PC-3 (cell line): Measurements from ENCODE around the gene VAPA. TPM values are rescaled to one million over a fixed set of nuclear protein-coding genes. Genes with fewer than 3 reads are reported as not detected.
"Not testable (repeated sequence)": the region's sequence is repeated elsewhere in the genome, so short reads cannot be mapped to it uniquely, and the experiment has no call there.

Experiments
- ATAC-seq: fragments of 200-7000 bp; cut with Tn5 transposase; 2 replicates; pipeline ENCODE4 v1.9.1; 2020; ENCODE audit warnings: mild to moderate bottlenecking, moderate library complexity
- BruUV-seq: library from RNA; stranded (reverse); fragments of 400-500 nt; replicated peaks from 2 replicates; lab custom pipeline; 2021; lab: Mats Ljungman, UMichigan
- CTCF ChIA-PET: fragments of 300-600 bp; sonication (Branson Sonifier 250); formaldehyde crosslinking; loops from one replicate; lab custom pipeline; 2022; ENCODE audit warnings: antibody characterized with exemption; lab: Charles Lee
- POLR2A ChIA-PET: fragments of 300-600 bp; sonication (Branson Sonifier 250); formaldehyde crosslinking; loops from one replicate; lab custom pipeline; 2022; ENCODE audit warnings: antibody characterized with exemption; ENCODE audit not compliant: unreplicated experiment; lab: Charles Lee
- DNase-seq: peaks from one replicate; pipeline ENCODE4 v3.0.0-alpha.2; 2015
- H2AFZ ChIP-seq: fragments of 300-600 bp; sonication (generic); 2 replicates; pipeline ENCODE4 v1.6.0; 2016; ENCODE audit warnings: antibody characterized with exemption, low read length
- H3F3A ChIP-seq: fragments of 300-600 bp; sonication (generic); one replicate; pipeline ENCODE4 v1.6.0; 2017; ENCODE audit warnings: antibody characterized with exemption, low read length, control low read depth, mild to moderate bottlenecking; ENCODE audit not compliant: unreplicated experiment
- H3K27ac ChIP-seq: fragments of 300-600 bp; sonication (generic); 2 replicates; pipeline ENCODE4 v1.5.1; 2016; ENCODE audit warnings: mild to moderate bottlenecking, low read length
- H3K27me3 ChIP-seq: fragments of 300-600 bp; sonication (generic); 2 replicates; pipeline ENCODE4 v1.6.1; 2016; ENCODE audit warnings: low read length, mixed read lengths
- H3K36me3 ChIP-seq: fragments of 300-600 bp; sonication (generic); 2 replicates; pipeline ENCODE4 v1.6.1; 2016; ENCODE audit warnings: low read depth, mixed run types, low read length, mixed read lengths
- H3K4me1 ChIP-seq: fragments of 300-600 bp; sonication (generic); 2 replicates; pipeline ENCODE4 v1.5.1; 2016; ENCODE audit warnings: low read length; ENCODE audit not compliant: insufficient read depth
- H3K4me2 ChIP-seq: fragments of 300-600 bp; sonication (generic); 2 replicates; pipeline ENCODE4 v1.6.0; 2016; ENCODE audit warnings: low read length
- H3K4me3 ChIP-seq: fragments of 300-600 bp; sonication (generic); 2 replicates; pipeline ENCODE4 v1.5.1; 2016; ENCODE audit warnings: mild to moderate bottlenecking, low read length, mixed read lengths
- H3K79me2 ChIP-seq: fragments of 300-600 bp; sonication (generic); 2 replicates; pipeline ENCODE4 v1.6.1; 2017; ENCODE audit warnings: low read length, mixed read lengths
- H3K9ac ChIP-seq: fragments of 300-600 bp; sonication (generic); 2 replicates; pipeline ENCODE4 v1.6.0; 2016; ENCODE audit warnings: mild to moderate bottlenecking, low read length
- H3K9me2 ChIP-seq: fragments of 300-600 bp; sonication (generic); replicated peaks from 2 replicates; pipeline ENCODE4 v1.6.1; 2016; ENCODE audit warnings: mixed run types, low read length, mixed read lengths
- H3K9me3 ChIP-seq: fragments of 300-600 bp; sonication (generic); 2 replicates; pipeline ENCODE4 v1.6.1; 2016; ENCODE audit warnings: low read length, mixed read lengths
- H4K20me1 ChIP-seq: fragments of 300-600 bp; sonication (generic); 2 replicates; pipeline ENCODE4 v1.6.1; 2016; ENCODE audit warnings: low read length, mixed read lengths
- CTCF ChIP-seq: fragments of 300-600 bp; sonication (generic); conservative IDR thresholded peaks from 2 replicates; pipeline ENCODE4 v1.5.1; 2017; ENCODE audit warnings: antibody characterized with exemption, low read depth, mild to moderate bottlenecking, low read length
- EZH2 ChIP-seq: fragments of 300-600 bp; sonication (generic); IDR thresholded peaks from one replicate; pipeline ENCODE4 v1.6.1; 2017; ENCODE audit warnings: antibody characterized with exemption, mild to moderate bottlenecking, low read length; ENCODE audit not compliant: unreplicated experiment
- EZH2phosphoT487 ChIP-seq: fragments of 300-600 bp; sonication (generic); IDR thresholded peaks from 2 replicates; pipeline ENCODE4 v1.6.1; 2018; ENCODE audit warnings: mild to moderate bottlenecking, antibody characterized with exemption, low read length, borderline replicate concordance
- intact Hi-C: fragments of 100-400 bp; cut with micrococcal nuclease; formaldehyde crosslinking; loops from 2 replicates; pipeline ENCODE4 v1.9.0; 2023
- total RNA-seq: library from RNA; depleted of rRNA; stranded (reverse); fragments of >200 nt; gene quantifications from 2 replicates; pipeline ENCODE4 v1.2.3, GENCODE V29; 2014

The VAPA gene
- total RNA-seq, 1 experiment from 2014 or later, result 281 TPM

- intact Hi-C loops, result no loop called here
- Histone ChIP-seq H4K20me1 (no peaks in the 10 kb centered on the region), H3K9me2 (no peaks in the 10 kb centered on the region), H2AFZ (no peak overlapping the region), H3K9me3 (no peaks in the 10 kb centered on the region), H3K27ac (no peak overlapping the region), H3K27me3 (no peaks in the 10 kb centered on the region), H3F3A (no peaks in the 10 kb centered on the region), H3K4me3 (no peak overlapping the region), H3K36me3 (no peaks in the 10 kb centered on the region), H3K4me2 (no peak overlapping the region), H3K79me2 (no peaks in the 10 kb centered on the region), H3K4me1 (0 out of 2 replicates have a peak, but pooled peaks cover 8% of the 10 kb centered on the region), H3K9ac (no peak overlapping the region)
- ATAC-seq, result no peak
- TF ChIP-seq CTCF (no peak), EZH2phosphoT487 (no peak), EZH2 (no peak)
- POLR2A ChIA-PET, result no interaction called here
- DNase-seq, result no peak
- CTCF ChIA-PET, result no interaction called here
- BruUV-seq, result no TSS peak
Measured at GRCh38 chr18:9887992-9888391, 25.8 kb upstream of the VAPA start.

GRCh38 chr18:9890196-9890595 is 23.6 kb upstream of the VAPA start:
- DNase-seq, result no peak
- no peak overlapping the region for H3K9ac ChIP-seq
- no peaks in the 10 kb centered on the region for H3K79me2 ChIP-seq
- no peaks in the 10 kb centered on the region for H4K20me1 ChIP-seq
- H3K27ac ChIP-seq, result no peak overlapping the region
- CTCF ChIA-PET, result no interaction called here
- no peak overlapping the region for H3K4me3 ChIP-seq
- no peaks in the 10 kb centered on the region for H3K27me3 ChIP-seq
- POLR2A ChIA-PET, result no interaction called here
- H3K9me2 ChIP-seq, result no peaks in the 10 kb centered on the region
- ATAC-seq, result no peak
- 0 out of 2 replicates have a peak, but pooled peaks cover 8% of the 10 kb centered on the region for H3K4me1 ChIP-seq
- H3F3A ChIP-seq, result no peaks in the 10 kb centered on the region
- no peak for TF ChIP-seq EZH2
- TF ChIP-seq EZH2phosphoT487, result no peak
- H3K4me2 ChIP-seq, result no peak overlapping the region
- no peaks in the 10 kb centered on the region for H3K9me3 ChIP-seq
- intact Hi-C loops, result no loop called here
- BruUV-seq, result no TSS peak
- H2AFZ ChIP-seq, result no peak overlapping the region
- H3K36me3 ChIP-seq, result no peaks in the 10 kb centered on the region

GRCh38 chr18:9890957-9891356 is 22.9 kb upstream of the VAPA start:
- H3K9ac ChIP-seq, result no peak overlapping the region
- no peak overlapping the region for H3K27ac ChIP-seq
- ATAC-seq (no peak), DNase-seq (no peak)
- POLR2A ChIA-PET, result no interaction called here
- no peaks in the 10 kb centered on the region for H4K20me1 ChIP-seq
- H3K4me1 ChIP-seq, result 0 out of 2 replicates have a peak, but pooled peaks cover 8% of the 10 kb centered on the region
- CTCF ChIA-PET, result no interaction called here
- H3K27me3 ChIP-seq, result no peaks in the 10 kb centered on the region
- H2AFZ ChIP-seq, result no peak overlapping the region
- no peaks in the 10 kb centered on the region for H3K9me3 ChIP-seq
- no peak for TF ChIP-seq EZH2phosphoT487
- no peaks in the 10 kb centered on the region for H3K79me2 ChIP-seq
- no peak overlapping the region for H3K4me3 ChIP-seq
- H3K9me2 ChIP-seq, result no peaks in the 10 kb centered on the region
- no peak overlapping the region for H3K4me2 ChIP-seq
- H3F3A ChIP-seq, result no peaks in the 10 kb centered on the region
- BruUV-seq, result no TSS peak
- intact Hi-C loops, result no loop called here
- no peaks in the 10 kb centered on the region for H3K36me3 ChIP-seq

GRCh38 chr18:9891515-9891914 is 22.3 kb upstream of the VAPA start:
- H3F3A ChIP-seq, H4K20me1 ChIP-seq, H3K27ac ChIP-seq, H3K4me1 ChIP-seq, BruUV-seq, H3K36me3 ChIP-seq, H3K4me3 ChIP-seq, POLR2A ChIA-PET, H3K27me3 ChIP-seq, H3K9me3 ChIP-seq, H3K4me2 ChIP-seq, H2AFZ ChIP-seq, H3K9ac ChIP-seq, H3K79me2 ChIP-seq, intact Hi-C loops, H3K9me2 ChIP-seq, CTCF ChIA-PET: not testable (repeated sequence)
- DNase-seq (peak; percentile 46), ATAC-seq (peak; percentile 29; the same call in 1 of the 2 replicates)
